Heart left ventricle (tissue), 13 donors: ENCODE measurements around the gene XIRP1.

Source experiments
- POLR2A ChIP-seq, 2 donors: fragments of 450-650 bp; IDR thresholded peaks; one replicate each; pipeline ENCODE4 v1.6.1; 2017; ENCODE audit warnings: antibody characterized with exemption in 2 of 2, mild to moderate bottlenecking in 2 of 2, moderate library complexity in 2 of 2
- TF ChIP-seq, protein P1 (sequence below), 12 donors: fragments of 200-600 bp; sonication (generic) in 4 of 12; IDR thresholded peaks; one replicate each; pipeline versions ENCODE4 v1.5.0 to v1.8.0; 2018 to 2022; ENCODE audit warnings: antibody characterized with exemption in 12 of 12, mild to moderate bottlenecking in 5 of 12
- donor health status: ischemic (EF 13 %, LVEDD 7.1; RV severe dilation, severe dysfunction).
- donor health status: DM: no; HTN: yes; CAD: no.
- donor health status: DM: no; HTN: no; CAD: no.
- donor health status: ischemic (EF 25% LVEDD 6.9; RV normal size, moderate dysfunction).
- donor health status: ischemic (EF 25% LVEDD 5.7; RV mildly dilated, moderate dysfunction).
- donor health status: ischemic (EF 35%, LVEDD 5.7; RV mildly dilated, moderate dysfunction).
- donor health status: nonischemic (EF 11% LVEDD 7.7; RV severe dilation, severe dysfunction).
- donor health status: DM: yes; HTN: yes; CAD: no.
- donor health status: PGD.
- donor health status: ischemic (EF 29% LVEDD 5.4; RV normal size, mild dysfunction).
- donor health status: nonischemic (EF 23%, LVEDD 6.1; RV moderate dilation, normal function).

DNA sequence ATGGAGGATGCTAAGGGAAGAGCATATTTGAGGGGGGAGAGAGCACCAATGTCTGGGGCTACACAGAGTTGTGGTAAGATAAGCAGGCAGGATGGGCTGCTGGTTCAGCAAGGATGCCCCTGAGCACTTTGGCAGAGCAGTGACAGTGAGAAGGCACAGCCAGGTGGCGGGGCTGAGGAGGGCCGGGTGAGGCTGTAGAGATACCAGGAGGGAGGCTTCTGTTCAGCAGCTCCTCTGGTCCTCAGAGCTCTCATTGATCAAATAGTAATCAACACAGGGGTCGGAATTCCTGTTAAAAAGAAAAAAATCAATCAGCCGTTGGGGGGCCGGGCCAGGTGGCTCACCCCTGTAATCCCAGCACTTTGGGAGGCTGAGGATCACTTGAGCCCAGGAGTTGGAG is 11.5 kb upstream of the XIRP1 start:
- TF ChIP-seq, protein P1, sequence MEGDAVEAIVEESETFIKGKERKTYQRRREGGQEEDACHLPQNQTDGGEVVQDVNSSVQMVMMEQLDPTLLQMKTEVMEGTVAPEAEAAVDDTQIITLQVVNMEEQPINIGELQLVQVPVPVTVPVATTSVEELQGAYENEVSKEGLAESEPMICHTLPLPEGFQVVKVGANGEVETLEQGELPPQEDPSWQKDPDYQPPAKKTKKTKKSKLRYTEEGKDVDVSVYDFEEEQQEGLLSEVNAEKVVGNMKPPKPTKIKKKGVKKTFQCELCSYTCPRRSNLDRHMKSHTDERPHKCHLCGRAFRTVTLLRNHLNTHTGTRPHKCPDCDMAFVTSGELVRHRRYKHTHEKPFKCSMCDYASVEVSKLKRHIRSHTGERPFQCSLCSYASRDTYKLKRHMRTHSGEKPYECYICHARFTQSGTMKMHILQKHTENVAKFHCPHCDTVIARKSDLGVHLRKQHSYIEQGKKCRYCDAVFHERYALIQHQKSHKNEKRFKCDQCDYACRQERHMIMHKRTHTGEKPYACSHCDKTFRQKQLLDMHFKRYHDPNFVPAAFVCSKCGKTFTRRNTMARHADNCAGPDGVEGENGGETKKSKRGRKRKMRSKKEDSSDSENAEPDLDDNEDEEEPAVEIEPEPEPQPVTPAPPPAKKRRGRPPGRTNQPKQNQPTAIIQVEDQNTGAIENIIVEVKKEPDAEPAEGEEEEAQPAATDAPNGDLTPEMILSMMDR (IDR thresholded peaks at IDR 0.05): no peak
- TF ChIP-seq POLR2A (IDR thresholded peaks at IDR 0.05): no peak
